ENCODE measurements around the gene NECTIN1. TPM values are rescaled to one million over a fixed set of nuclear protein-coding genes. Genes with fewer than 3 reads are reported as not detected.

NECTIN1 gene
- total and polyA plus RNA-seq, 2 of the 4 experiments (the other 2 are of a cell fraction) = 2.3 to 4.2 TPM

- no peak for TF ChIP-seq BHLHE40 (IDR thresholded peaks at IDR 0.05; ENCODE audit: low read depth, low read length)
These were observed 19.2 kb downstream of the NECTIN1 start (continued) for GRCh38 chr11:119709638-119710346.

- dilution Hi-C loops (cut with HindIII; ENCODE audit: low sequenced_read_pairs, unreplicated experiment) = no loop called here
- POLR2A ChIA-PET (ENCODE audit: unreplicated experiment) = no interaction called here
- no peak overlapping the region for H2AFZ ChIP-seq (replicated peaks; ENCODE audit: low read length, poor library complexity)
These were observed 19.8 kb downstream of the NECTIN1 start for GRCh38 chr11:119709171-119709570.

More at GRCh38 chr11:119709171-119709570, 19.8 kb downstream of the NECTIN1 start:
- Histone ChIP-seq H4K91ac (ENCODE audit: insufficient read depth, low read depth, low read length) (no peak overlapping the region), H3K4me2 (ENCODE audit: low read depth, low read length) (no peak overlapping the region), H3K4ac (ENCODE audit: low read depth, low read length) (no peak overlapping the region), H3K9me1 (ENCODE audit: insufficient read depth, low read length) (no peaks in the 10 kb centered on the region; the same call in 1 of the 2 replicates), H3K56ac (ENCODE audit: extremely low read depth, insufficient read depth, low read length) (no peak overlapping the region), H3K23ac (ENCODE audit: low read depth, low read length) (no peak overlapping the region), H4K20me1 (ENCODE audit: insufficient read depth, low read length) (no peaks in the 10 kb centered on the region), H4K8ac (ENCODE audit: low read depth in 2 of 2, low read length in 2 of 2) (no peak overlapping the region), H3K18ac (ENCODE audit: low read depth, low read length) (no peak overlapping the region), H3K36me3 (ENCODE audit: control insufficient read depth, insufficient read depth, low read length) (no peaks in the 10 kb centered on the region), H3K9ac (ENCODE audit: low read depth, low read length) (no peak overlapping the region), H2AK9ac (replicated peaks; ENCODE audit: low read depth, low read length, poor library complexity) (no peak overlapping the region), H3K4me3 (ENCODE audit: insufficient read depth, low read depth, low read length) (no peak overlapping the region), H3K79me1 (ENCODE audit: low read depth in 1 of 2, low read length in 2 of 2) (no peaks in the 10 kb centered on the region), H2BK120ac (ENCODE audit: low read depth, low read length) (no peak overlapping the region), H2BK5ac (ENCODE audit: low read depth, low read length, poor library complexity, severe bottlenecking) (no peak overlapping the region), H4K5ac (ENCODE audit: low read depth, low read length) (no peak overlapping the region), H2BK20ac (ENCODE audit: low read depth, low read length) (no peak overlapping the region), H3K4me1 (ENCODE audit: control insufficient read depth, insufficient read depth, low read length) (no peaks in the 10 kb centered on the region), H2AK5ac (ENCODE audit: low read depth, low read length) (no peak overlapping the region), H3K14ac (replicated peaks; ENCODE audit: low read depth, low read length) (no peak overlapping the region), H3K27me3 (ENCODE audit: control insufficient read depth, insufficient read depth, low read length) (peaks cover 2% of the 10 kb centered on the region; the same call in 1 of the 2 replicates), H3K9me3 (ENCODE audit: control insufficient read depth, insufficient read depth, low read length) (no peaks in the 10 kb centered on the region), H2BK15ac (ENCODE audit: low read depth, low read length) (no peak overlapping the region), H3K27ac (ENCODE audit: insufficient read depth, low read length) (no peak overlapping the region)
- no peak for TF ChIP-seq RFX5 (IDR thresholded peaks at IDR 0.05; ENCODE audit: low read depth, low read length)
- TF ChIP-seq MAZ (IDR thresholded peaks at IDR 0.05; ENCODE audit: borderline replicate concordance, low read depth, low read length) = no peak
- no peak for TF ChIP-seq POLR2A (IDR thresholded peaks at IDR 0.05; ENCODE audit: low read depth, low read length)
- no peak for TF ChIP-seq NFE2L2 (IDR thresholded peaks at IDR 0.05; ENCODE audit: low read depth, low read length)
- no peak for TF ChIP-seq RAD21 (IDR thresholded peaks at IDR 0.05; ENCODE audit: low read length)
- no peak for TF ChIP-seq RCOR1 (IDR thresholded peaks at IDR 0.05; ENCODE audit: insufficient replicate concordance, low read length)
- no peak for TF ChIP-seq MXI1 (IDR thresholded peaks at IDR 0.05; ENCODE audit: borderline replicate concordance, low read depth, low read length)
- TF ChIP-seq USF2 (IDR thresholded peaks at IDR 0.05; ENCODE audit: low read depth, low read length) = no peak
- TF ChIP-seq MAFK (IDR thresholded peaks at IDR 0.05; ENCODE audit: low read depth, low read length) = no peak
- no peak for TF ChIP-seq ELK1 (IDR thresholded peaks at IDR 0.05; ENCODE audit: borderline replicate concordance, low read depth, low read length)
- DNase-seq (no peak), ATAC-seq (ENCODE audit: low read depth) (no peak)
- no TSS peak for BruUV-seq (replicated peaks)
- in situ Hi-C loops (cut with MboI; ENCODE audit: low sequenced_read_pairs) = no loop called here
- WGBS, 2 experiments (ENCODE audit: extremely low coverage in 2 of 2, insufficient read length in 1 of 2) = no CpG with 5 or more reads among the region's 9 CpGs
- intact Hi-C loops (cut with micrococcal nuclease) = loop anchor here (10.0 kb wide), 1 partner anchor 1106 kb away; no protein-coding TSS in a partner anchor
- CTCF ChIA-PET = interaction anchor here (0.9 to 1.4 kb wide), 2 partner anchors 12 to 21 kb away, joined by 3 to 4 read pairs; no protein-coding TSS in a partner anchor

All from IMR-90 (cell line).